Glutamatergic neuron (in vitro differentiated cells): Measurements from ENCODE around the gene MYCN. TPM values are rescaled to one million over a fixed set of nuclear protein-coding genes. Genes with fewer than 3 reads are reported as not detected.
"Not testable (repeated sequence)": the region's sequence is repeated elsewhere in the genome, so short reads cannot be mapped to it uniquely, and the experiment has no call there.

Experiments
- DNase-seq: peaks from one replicate; pipeline ENCODE4 v3.0.0; 2022
- H3K27ac Mint-ChIP-seq: one replicate; pipeline ENCODE4 v1.8.0; 2020; ENCODE audit warnings: mild to moderate bottlenecking, mixed read lengths, inconsistent platforms; ENCODE audit not compliant: unreplicated experiment
- H3K27me3 Mint-ChIP-seq: one replicate; pipeline ENCODE4 v1.8.0; 2020; ENCODE audit warnings: mild to moderate bottlenecking, moderate library complexity, mixed read lengths, inconsistent platforms; ENCODE audit not compliant: unreplicated experiment
- H3K36me3 Mint-ChIP-seq: one replicate; pipeline ENCODE4 v1.8.0; 2020; ENCODE audit warnings: mild to moderate bottlenecking, mixed read lengths, inconsistent platforms; ENCODE audit not compliant: unreplicated experiment
- H3K4me1 Mint-ChIP-seq: one replicate; pipeline ENCODE4 v1.8.0; 2020; ENCODE audit warnings: mild to moderate bottlenecking, low read depth, mixed read lengths, inconsistent platforms; ENCODE audit not compliant: unreplicated experiment
- H3K4me3 Mint-ChIP-seq: one replicate; pipeline ENCODE4 v1.8.0; 2020; ENCODE audit warnings: mild to moderate bottlenecking, mixed read lengths, inconsistent platforms; ENCODE audit not compliant: unreplicated experiment
- H3K9me3 Mint-ChIP-seq: one replicate; pipeline ENCODE4 v1.8.0; 2020; ENCODE audit warnings: mild to moderate bottlenecking, moderate library complexity, mixed read lengths, inconsistent platforms; ENCODE audit not compliant: unreplicated experiment
- CTCF ChIP-seq: fragments of 200-600 bp; sonication (generic); IDR thresholded peaks from one replicate; pipeline ENCODE4 v1.5.0; 2021; ENCODE audit not compliant: partially characterized antibody, unreplicated experiment
- total RNA-seq: library from RNA; stranded (reverse); fragmentation: NEBNext Ultra II Directional; extraction: Animal tissue kit (Norgen Biotek cat#: 25700); gene quantifications from one replicate; pipeline ENCODE4 v1.2.1, GENCODE V29; 2021; ENCODE audit not compliant: unreplicated experiment

The MYCN gene
- total RNA-seq, 1 donor from 2014 or later: 43.8 TPM

- Mint-ChIP-seq H3K27ac (no peak overlapping the region), H3K4me3 (no peak overlapping the region), H3K9me3 (peaks cover 8% of the 10 kb centered on the region), H3K27me3 (no peaks in the 10 kb centered on the region), H3K36me3 (peaks cover 11% of the 10 kb centered on the region), H3K4me1 (no peaks in the 10 kb centered on the region)
- TF ChIP-seq CTCF: no peak
- DNase-seq: no peak
Observed at GRCh38 chr2:15897431-15898098, 42.8 kb upstream of the MYCN start.

GRCh38 chr2:15899327-15899612 is 41.1 kb upstream of the MYCN start:
- no peak for TF ChIP-seq CTCF
- Mint-ChIP-seq H3K4me3 (no peak overlapping the region), H3K4me1 (no peaks in the 10 kb centered on the region), H3K9me3 (peaks cover 8% of the 10 kb centered on the region), H3K36me3 (peaks cover 11% of the 10 kb centered on the region), H3K27ac (no peak overlapping the region), H3K27me3 (no peaks in the 10 kb centered on the region)
- DNase-seq: no peak

GRCh38 chr2:15899751-15900493 is 40.4 kb upstream of the MYCN start:
- no peaks in the 10 kb centered on the region for H3K4me1 Mint-ChIP-seq
- DNase-seq: no peak
- H3K36me3 Mint-ChIP-seq: peaks cover 11% of the 10 kb centered on the region
- TF ChIP-seq CTCF: no peak
- H3K27me3 Mint-ChIP-seq: no peaks in the 10 kb centered on the region
- H3K4me3 Mint-ChIP-seq: no peak overlapping the region
- no peak overlapping the region for H3K27ac Mint-ChIP-seq
- H3K9me3 Mint-ChIP-seq: peaks cover 8% of the 10 kb centered on the region

GRCh38 chr2:15901095-15901807 is 39.1 kb upstream of the MYCN start:
- DNase-seq: no peak
- H3K9me3 Mint-ChIP-seq: peaks cover 8% of the 10 kb centered on the region
- H3K27me3 Mint-ChIP-seq: no peaks in the 10 kb centered on the region
- H3K36me3 Mint-ChIP-seq: peaks cover 11% of the 10 kb centered on the region
- no peak overlapping the region for H3K4me3 Mint-ChIP-seq
- H3K27ac Mint-ChIP-seq: no peak overlapping the region
- H3K4me1 Mint-ChIP-seq: no peaks in the 10 kb centered on the region
- TF ChIP-seq CTCF: no peak

- Mint-ChIP-seq H3K4me1 (no peaks in the 10 kb centered on the region), H3K4me3 (no peak overlapping the region), H3K27me3 (no peaks in the 10 kb centered on the region), H3K9me3 (peaks cover 8% of the 10 kb centered on the region), H3K27ac (no peak overlapping the region), H3K36me3 (peaks cover 8% of the 10 kb centered on the region)
- DNase-seq: no peak
- TF ChIP-seq CTCF: no peak
Observed at GRCh38 chr2:15901808-15902130, 38.6 kb upstream of the MYCN start.

- not testable (repeated sequence) for H3K27me3 Mint-ChIP-seq, H3K36me3 Mint-ChIP-seq, H3K4me3 Mint-ChIP-seq, H3K27ac Mint-ChIP-seq, H3K9me3 Mint-ChIP-seq, H3K4me1 Mint-ChIP-seq, DNase-seq
Observed at GRCh38 chr2:15903910-15904309, 36.4 kb upstream of the MYCN start.
